GM19468 (cell line): ENCODE measurements around the gene FBXL17.

Experiments
- ATAC-seq: cut with Tn5 transposase; IDR thresholded peaks from one replicate; pipeline ENCODE4 v1.9.1; 2021; ENCODE audit warnings: mild to moderate bottlenecking, moderate library complexity, moderate number of reproducible peaks; ENCODE audit not compliant: unreplicated experiment; ENCODE audit errors: extremely low read depth

The FBXL17 gene

GRCh38 chr5:108260117-108260857 is 121.6 kb downstream of the FBXL17 start:
- ATAC-seq: peak; percentile 83

GRCh38 chr5:108259306-108259705 is 122.6 kb downstream of the FBXL17 start:
- ATAC-seq: no peak

GRCh38 chr5:108257996-108258395 is 123.9 kb downstream of the FBXL17 start:
- ATAC-seq: no peak

GRCh38 chr5:108255468-108255867 is 126.4 kb downstream of the FBXL17 start:
- ATAC-seq: no peak

- no peak for ATAC-seq
Measured at GRCh38 chr5:108251350-108251749, 130.5 kb downstream of the FBXL17 start.

- no peak for ATAC-seq
Measured at GRCh38 chr5:108249785-108250426, 132.0 kb downstream of the FBXL17 start.

- ATAC-seq: no peak
Measured at GRCh38 chr5:108249095-108249784, 132.7 kb downstream of the FBXL17 start.

- no peak for ATAC-seq
Measured at GRCh38 chr5:108238936-108239887, 142.7 kb downstream of the FBXL17 start.

GRCh38 chr5:108238461-108238860 is 143.4 kb downstream of the FBXL17 start:
- ATAC-seq: no peak

GRCh38 chr5:108233617-108234155 is 148.2 kb downstream of the FBXL17 start:
- ATAC-seq: no peak

- no peak for ATAC-seq
Measured at GRCh38 chr5:108232805-108233204, 149.1 kb downstream of the FBXL17 start.

GRCh38 chr5:108222011-108222410 is 159.9 kb downstream of the FBXL17 start:
- no peak for ATAC-seq

- ATAC-seq: no peak
Measured at GRCh38 chr5:108220834-108221233, 161.1 kb downstream of the FBXL17 start.

- ATAC-seq: no peak
Measured at GRCh38 chr5:108216890-108217289, 165.0 kb downstream of the FBXL17 start.

GRCh38 chr5:108214857-108215256 is 167.0 kb downstream of the FBXL17 start:
- ATAC-seq: no peak

- no peak for ATAC-seq
Measured at GRCh38 chr5:108212775-108213346, 169.0 kb downstream of the FBXL17 start.

- no peak for ATAC-seq
Measured at GRCh38 chr5:108206707-108207106, 175.2 kb downstream of the FBXL17 start.

- ATAC-seq: no peak
Measured at GRCh38 chr5:108201721-108202120, 180.2 kb downstream of the FBXL17 start.

- ATAC-seq: no peak
Measured at GRCh38 chr5:108196276-108196675, 185.6 kb downstream of the FBXL17 start.
